NCI-H510A treated with DMSO at 0.1 percent for 48 hours (cell line): Measurements from ENCODE around the gene ARAP3.

Experiments used
- DNase-seq: peaks from one replicate; lab custom pipeline; 2025; lab: John Stamatoyannopoulos, UW

Gene ARAP3

DNA sequence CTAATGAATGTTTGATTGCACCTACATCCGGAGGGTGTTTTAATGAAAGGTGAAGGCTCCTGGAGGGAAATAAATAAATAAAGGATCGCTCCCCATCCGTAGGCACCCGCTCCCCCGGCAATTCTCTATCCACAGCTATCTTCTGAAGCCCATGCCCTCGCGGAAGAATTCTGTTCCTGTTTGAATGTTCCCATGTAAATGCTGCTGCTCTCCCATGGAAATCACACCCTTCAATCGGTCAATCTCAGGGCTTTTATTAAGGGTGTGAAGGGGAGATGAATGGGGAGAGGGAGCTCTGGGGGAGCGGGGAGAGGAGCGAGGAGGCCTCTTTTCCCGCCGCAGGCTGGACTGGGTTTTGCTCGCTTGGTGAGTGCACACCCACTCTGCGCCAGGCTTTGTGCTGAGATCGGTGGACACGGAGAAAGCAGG is 21.1 kb upstream of the ARAP3 start:
- no peak for DNase-seq

GRCh38 chr5:141701360-141702119 is 19.5 kb upstream of the ARAP3 start:
- no peak for DNase-seq

GRCh38 chr5:141697586-141697985 is 15.6 kb upstream of the ARAP3 start:
- no peak for DNase-seq

- DNase-seq, result no peak
These were observed 14.4 kb upstream of the ARAP3 start for GRCh38 chr5:141696431-141696830.

DNA sequence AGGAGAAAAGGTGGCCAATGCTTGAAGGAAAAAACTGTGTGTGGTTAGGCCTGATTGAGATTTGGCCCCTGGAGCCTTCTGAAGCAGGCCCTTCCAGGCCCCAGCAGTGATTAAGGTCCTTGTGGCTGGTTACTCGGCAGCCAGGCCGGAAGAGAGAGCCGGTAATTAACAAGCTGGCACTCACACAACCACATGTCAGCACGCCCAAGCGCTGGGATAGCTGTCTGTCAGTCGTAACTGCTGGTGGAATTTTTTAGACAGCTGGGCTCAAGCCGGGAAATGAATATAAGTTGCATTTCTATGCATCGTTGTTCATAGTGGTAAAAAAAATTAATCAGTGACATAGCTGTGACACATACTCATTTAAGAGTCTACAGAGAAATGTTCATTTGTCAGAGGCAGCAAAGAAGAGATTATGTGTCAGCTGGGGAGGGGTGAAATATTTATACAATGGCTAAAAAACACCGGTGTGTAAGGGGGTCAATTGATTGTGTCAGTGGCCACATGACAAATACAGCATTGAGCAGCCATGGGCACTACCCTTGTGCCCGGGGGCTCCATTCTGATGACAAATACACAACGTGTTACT is 13.7 kb upstream of the ARAP3 start:
- DNase-seq, result peak; percentile 16

DNA sequence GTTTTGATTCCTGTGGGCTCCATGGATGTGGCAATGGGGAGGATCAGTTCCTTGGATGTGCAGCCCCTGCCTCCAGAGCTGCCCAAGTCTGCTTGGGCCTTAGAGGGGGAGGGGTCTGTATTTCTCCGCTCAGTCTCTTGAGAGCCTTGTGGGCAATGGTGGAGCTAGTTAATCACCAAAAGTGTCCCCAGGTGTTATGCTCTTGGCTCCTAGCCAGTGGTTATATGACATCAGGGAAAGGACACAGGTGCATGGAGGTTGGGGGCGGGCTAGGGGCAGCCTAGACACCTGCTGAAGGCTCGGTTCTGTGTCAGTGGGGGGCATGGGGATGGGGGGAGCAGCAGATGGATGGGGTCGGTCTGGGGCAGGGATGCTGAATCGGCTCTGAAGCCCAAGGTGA is 12.4 kb upstream of the ARAP3 start:
- DNase-seq, result peak; percentile 37

DNA sequence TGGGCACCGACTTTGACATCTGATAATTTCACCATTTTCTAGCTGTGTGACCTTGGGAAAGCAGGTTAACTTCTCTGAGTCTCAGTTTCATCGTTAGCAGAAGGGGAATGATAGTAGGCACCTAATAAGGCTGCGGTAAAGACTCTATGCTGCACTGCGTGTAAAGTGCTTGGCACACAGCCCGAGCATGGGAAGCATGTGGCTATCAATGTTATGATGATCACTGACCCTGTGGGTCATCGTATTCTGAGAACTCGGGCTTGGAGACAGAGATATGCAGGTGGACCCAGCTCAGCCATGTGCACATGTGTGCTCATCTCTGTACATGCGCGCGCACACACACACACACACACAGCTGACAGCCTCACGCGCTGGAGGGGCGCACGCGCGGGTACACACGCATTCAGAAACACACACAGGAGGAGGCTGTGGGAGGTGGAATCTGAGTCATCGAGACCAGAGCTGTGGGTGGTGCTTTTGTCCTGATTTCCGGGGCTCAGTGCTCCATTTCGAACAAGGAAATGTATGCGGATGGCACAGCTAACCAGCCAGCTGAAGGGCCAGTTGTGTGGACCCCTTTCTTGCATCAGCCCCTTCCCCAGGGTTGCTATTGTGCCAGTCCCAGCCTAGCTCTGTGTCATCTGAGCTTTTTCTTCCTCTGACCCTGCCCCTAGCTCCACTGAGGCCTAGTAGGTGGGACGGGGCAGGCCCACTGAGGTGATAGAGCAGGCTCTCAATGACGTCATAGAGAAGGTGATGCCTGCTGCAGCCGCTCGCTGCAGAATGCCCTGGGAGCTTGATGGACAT is 11.1 kb upstream of the ARAP3 start:
- DNase-seq, result peak; percentile 10

DNA sequence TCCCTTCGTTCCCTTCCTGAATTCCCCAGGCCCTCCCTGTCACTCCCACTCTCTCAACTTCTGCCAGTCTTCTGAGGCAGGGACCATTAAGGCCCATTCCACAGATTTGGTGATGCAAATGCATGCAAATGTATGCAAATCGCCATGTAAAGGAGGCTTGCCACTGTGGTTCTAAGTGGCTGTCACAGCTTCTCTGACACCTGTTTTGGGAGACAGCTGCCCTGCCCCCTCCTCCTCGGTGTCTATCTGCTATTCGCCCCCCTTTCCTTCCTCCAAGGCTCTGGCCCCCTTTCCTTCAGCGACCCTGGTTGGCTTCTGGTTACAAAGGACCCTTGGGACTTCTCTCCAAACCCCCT is 10.5 kb upstream of the ARAP3 start:
- no peak for DNase-seq

DNA sequence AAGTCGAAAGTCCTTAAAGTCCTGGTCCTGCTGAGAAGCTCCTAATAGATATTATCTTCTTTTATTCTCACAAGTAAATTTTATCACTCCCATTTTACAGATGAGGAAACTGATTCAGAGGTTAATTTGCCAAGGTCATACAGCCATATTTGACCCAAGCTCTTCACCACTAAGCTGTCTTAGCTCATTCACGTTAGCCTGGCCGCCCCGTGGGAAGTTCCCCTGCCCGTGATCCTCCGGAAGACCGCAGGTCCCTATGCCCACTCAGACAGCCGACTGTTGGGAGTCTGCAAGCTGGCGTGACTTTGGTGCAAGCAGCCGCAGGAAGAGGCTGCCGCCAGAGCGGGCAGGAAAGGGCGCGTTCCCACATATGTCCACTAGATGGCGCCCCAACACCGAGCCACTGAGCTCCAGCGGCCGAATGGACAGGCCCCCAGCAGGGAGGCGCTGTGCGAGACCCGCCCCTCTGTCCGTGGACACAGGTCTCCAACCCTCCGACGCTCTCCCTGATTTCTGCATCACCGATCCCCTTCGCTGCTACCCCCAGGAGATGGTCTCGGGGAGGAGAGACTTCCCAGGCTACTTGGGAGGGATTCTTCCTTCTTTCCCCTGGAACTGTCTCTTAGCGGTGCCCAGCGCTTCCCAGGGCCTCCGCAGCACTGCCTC is 10.0 kb upstream of the ARAP3 start:
- peak; percentile 47 for DNase-seq

DNA sequence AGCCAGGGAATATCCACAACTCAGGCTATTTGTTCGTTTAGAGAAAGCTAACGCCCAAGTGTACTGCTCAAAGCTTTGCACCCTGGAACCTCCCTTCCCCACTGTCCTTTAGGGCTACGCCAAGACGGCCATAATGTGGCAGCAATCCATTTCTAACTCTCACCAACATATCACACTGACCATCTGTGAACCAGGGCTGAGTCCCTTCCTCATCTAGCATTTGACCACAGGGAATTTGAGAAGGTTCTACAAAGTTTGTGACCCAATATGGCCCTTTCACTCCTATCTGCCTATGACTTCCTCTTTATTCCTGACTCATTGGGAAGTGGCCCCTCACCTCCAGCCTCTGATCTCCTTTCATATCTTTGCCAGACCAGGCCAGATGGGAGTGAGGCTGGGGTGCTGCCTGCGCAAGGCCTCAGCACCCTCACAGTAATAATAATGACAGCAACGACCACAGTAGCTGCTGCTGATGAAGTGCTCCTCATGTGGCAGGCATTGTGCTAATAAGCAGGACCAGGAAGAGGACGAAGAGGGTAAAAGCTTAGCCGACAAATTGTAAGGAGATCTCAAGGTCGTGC is 9.3 kb upstream of the ARAP3 start:
- DNase-seq, result no peak

- no peak for DNase-seq
These were observed 4.8 kb upstream of the ARAP3 start for GRCh38 chr5:141686648-141687416.

DNA sequence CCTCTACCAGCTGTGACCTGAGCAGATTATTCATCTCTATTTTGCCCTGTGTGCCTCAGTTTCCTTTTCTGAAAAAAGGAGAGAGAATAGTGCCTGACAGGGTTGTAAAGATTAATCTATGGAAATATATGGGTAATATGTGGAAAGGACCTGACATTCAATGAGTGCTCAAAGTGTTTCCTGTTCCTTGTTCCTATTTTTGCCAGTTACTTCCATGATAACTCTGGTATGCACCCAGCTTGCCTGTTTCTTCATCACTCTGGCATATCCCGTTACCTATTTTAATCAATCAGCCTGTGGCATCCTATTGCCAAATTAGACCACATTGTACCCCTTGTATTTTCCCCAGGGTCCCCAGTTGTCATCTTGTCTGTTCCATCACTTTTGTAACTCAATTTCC is 3.6 kb upstream of the ARAP3 start:
- no peak for DNase-seq

DNA sequence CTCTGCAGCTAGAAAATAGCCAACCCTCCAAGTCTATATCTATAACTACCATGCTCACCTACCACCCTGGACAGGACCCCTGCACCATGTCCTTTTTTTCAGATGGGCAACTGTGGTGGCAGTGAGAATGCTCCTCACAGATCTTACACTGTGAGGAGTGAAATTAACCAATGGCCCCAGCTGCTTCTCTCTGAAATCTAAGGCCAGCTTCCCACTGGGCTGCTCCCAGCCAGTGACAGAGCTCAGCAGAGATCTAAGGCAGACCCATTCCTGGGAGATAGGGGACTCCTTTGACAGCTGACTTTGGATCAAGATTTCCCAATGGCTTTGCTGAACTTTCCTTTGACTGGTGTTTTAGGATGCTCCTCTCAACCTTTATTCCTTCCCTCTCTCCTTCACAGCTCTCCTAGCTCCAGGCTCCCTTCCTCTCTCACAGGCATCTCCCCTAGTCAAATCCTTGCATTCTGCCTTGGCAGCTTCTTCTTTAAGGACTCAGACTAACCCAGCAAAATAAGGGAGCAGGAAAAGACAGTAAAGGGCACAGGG is 1.6 kb upstream of the ARAP3 start:
- DNase-seq, result no peak

GRCh38 chr5:141681295-141681694 is 735 bp downstream of the ARAP3 start:
- no peak for DNase-seq

DNA sequence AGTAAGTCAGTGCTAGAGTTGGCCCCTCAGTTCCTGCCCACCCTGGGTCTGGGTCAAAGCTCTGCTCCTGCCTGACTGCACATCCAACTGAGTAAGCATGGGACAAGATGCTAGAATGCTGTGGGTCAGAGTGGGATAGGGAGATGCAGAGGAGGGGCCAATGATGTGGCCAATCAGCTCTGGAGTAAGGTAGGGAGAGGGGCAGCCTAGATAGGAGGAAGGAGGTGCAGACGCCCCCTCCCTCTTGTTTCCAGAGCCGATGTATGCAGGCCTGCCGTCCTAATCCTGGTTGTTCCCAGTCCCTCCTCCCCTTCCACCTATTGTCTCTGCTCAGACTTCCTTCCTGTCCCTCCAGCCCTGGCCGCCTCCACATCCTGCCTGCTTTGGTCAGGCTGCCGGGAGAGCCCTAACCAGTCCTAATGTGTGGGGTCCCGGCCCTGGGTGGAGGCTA is 1.3 kb downstream of the ARAP3 start:
- DNase-seq, result peak; percentile 34

- no peak for DNase-seq
These were observed 1.9 kb downstream of the ARAP3 start for GRCh38 chr5:141680178-141680577.

GRCh38 chr5:141677415-141677814 is 4.6 kb downstream of the ARAP3 start:
- no peak for DNase-seq

- no peak for DNase-seq
These were observed 6.4 kb downstream of the ARAP3 start for GRCh38 chr5:141675672-141676071.

DNA sequence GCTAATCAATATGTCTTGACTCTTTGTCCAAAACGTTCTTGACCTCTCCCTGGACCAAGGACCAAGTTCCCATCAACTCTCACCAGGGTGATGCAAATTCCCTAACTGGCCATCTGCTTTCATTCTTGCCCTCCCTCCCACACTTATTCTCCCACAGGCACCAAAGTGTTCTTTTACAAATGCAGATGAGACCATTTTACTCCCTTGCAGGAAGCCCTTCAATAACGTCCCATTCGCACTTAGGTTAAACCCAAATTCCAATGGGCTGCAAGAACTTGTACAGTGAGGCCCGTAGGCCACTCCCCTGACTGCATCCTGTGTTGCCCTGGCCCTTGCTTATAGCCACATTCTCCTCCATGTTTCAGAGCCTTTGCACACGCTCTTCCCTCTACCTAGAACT is 7.3 kb downstream of the ARAP3 start:
- no peak for DNase-seq

DNA sequence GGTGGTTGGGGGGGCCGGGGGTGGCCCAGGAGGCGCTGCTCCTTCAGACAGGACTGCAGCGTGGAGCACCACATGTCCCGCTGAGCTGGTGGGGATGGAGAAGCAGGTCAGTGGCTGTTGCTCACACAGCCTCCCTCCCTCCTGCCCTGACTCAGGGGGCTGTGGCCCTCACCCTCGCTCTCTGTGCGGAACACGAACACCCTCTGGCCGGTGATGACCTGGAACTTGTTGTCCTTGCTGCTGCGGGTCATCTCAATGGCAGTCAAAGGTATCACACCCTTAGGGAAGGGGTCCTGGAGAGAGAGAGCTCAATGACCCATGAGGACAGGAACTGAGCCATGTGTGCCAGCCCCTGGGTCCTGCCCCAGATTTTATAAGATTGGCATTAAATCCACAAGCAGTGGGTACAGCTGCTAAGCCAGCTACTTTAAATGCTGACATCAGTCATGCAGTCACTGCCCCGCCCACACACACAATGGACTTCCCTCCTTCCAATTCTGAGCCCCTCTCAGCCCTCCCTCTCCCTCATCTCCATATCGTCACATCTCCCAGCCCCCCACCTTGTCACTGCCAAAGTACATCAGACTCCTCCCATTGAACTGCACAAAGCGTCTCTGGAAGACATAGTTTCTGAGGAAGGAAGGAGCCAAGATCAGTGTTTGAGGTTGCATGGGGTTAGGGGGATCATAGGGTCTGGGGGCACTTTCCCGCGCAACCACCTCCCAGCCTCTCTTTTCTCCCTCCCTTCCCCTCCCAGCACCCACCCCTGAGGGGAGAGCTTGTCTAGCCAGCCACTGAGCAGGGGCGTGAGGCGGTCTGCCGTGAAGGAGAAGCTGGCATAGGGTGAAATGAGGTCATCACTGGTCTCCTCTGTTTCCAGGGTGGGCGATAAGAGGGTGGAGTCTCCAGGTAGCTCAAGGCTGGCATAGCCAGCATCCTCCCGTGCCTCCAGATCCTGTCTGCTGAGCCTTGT is 8.9 kb downstream of the ARAP3 start:
- DNase-seq, result no peak
